Heart left ventricle (tissue), 16 donors: ENCODE data around the gene IMMP2L. TPM values are rescaled to one million over a fixed set of nuclear protein-coding genes. Genes with fewer than 3 reads are reported as not detected.
A peak's percentile ranks its signal among the peaks of the same experiment; 100 is the strongest.
"Not testable (repeated sequence)": the region's sequence is repeated elsewhere in the genome, so short reads cannot be mapped to it uniquely, and the experiment has no call there.

Experiments used
- ATAC-seq, 4 donors: fragments of 200-7000 bp; cut with Tn5 transposase; one replicate each; pipeline ENCODE4 v1.9.1; 2020 to 2022; ENCODE audit warnings: moderate library complexity in 4 of 4, mild to moderate bottlenecking in 3 of 4, moderate number of reproducible peaks in 1 of 4
- DNase-seq, 5 donors: peaks; one replicate each; pipeline ENCODE4 v3.0.0-alpha.2; 2020
- H3K27ac ChIP-seq, 12 donors: fragments of 200-600 bp; sonication (generic) in 4 of 12; one replicate each; pipeline versions ENCODE4 v1.5.0 to v1.8.0; 2016 to 2022; ENCODE audit warnings: mild to moderate bottlenecking in 2 of 12
- H3K27me3 ChIP-seq, 9 donors: fragments of 200-600 bp; sonication (generic) in 2 of 9; one replicate each; pipeline versions ENCODE4 v1.5.1 to v1.8.0; 2016 to 2022; ENCODE audit warnings: mild to moderate bottlenecking in 3 of 9
- H3K36me3 ChIP-seq, 9 donors: fragments of 200-600 bp; sonication (generic) in 2 of 9; one replicate each; pipeline versions ENCODE4 v1.5.0 to v1.8.0; 2018 to 2022; ENCODE audit warnings: mild to moderate bottlenecking in 2 of 9
- H3K4me1 ChIP-seq, 12 donors: fragments of 200-600 bp; sonication (generic) in 4 of 12; one replicate each; pipeline versions ENCODE4 v1.5.0 to v1.8.0; 2016 to 2022; ENCODE audit warnings: mild to moderate bottlenecking in 3 of 12
- H3K4me3 ChIP-seq, 12 donors: fragments of 200-600 bp; sonication (generic) in 4 of 12; one replicate each; pipeline versions ENCODE4 v1.5.0 to v1.8.0; 2017 to 2022; ENCODE audit warnings: mild to moderate bottlenecking in 9 of 12, moderate library complexity in 4 of 12
- H3K9me3 ChIP-seq, 12 donors: fragments of 200-600 bp; sonication (generic) in 4 of 12; one replicate each; pipeline versions ENCODE4 v1.5.0 to v1.8.0; 2016 to 2022; ENCODE audit warnings: mild to moderate bottlenecking in 1 of 12
- POLR2A ChIP-seq, 2 donors: fragments of 450-650 bp; IDR thresholded peaks; one replicate each; pipeline ENCODE4 v1.6.1; 2017; ENCODE audit warnings: antibody characterized with exemption in 2 of 2, mild to moderate bottlenecking in 2 of 2, moderate library complexity in 2 of 2
- WGBS, 4 donors: extraction: QIAGEN DNeasy Blood & Tissue Kit in 2 of 4; methylation state at CpG; one replicate each; pipeline versions ENCODE4 v1.1.5 to v1.1.7; 2013 to 2018; 5-methylcytosine and 5-hydroxymethylcytosine counted together
- intact Hi-C, 10 donors: fragments of 100-400 bp; cut with DNase I; formaldehyde crosslinking; loops; one replicate each; pipeline versions ENCODE4 v1.11.1 to v1.14.2; 2022
- polyA plus RNA-seq, 2 donors: library from polyadenylated mRNA; stranded (reverse); fragments of 200-250 nt; gene quantifications; one replicate each; pipeline ENCODE4 v1.2.3, GENCODE V29; 2013
- total RNA-seq, 9 donors: library from RNA; depleted of rRNA in 2 of 9; stranded (reverse); fragments of >200 nt in 2 of 9; fragmentation: NEBNext Ultra II Directional in 3 of 9; extraction: Animal tissue kit (Norgen Biotek cat#: 25700) in 3 of 9; gene quantifications; one replicate each; pipeline versions ENCODE4 v1.1.0 to v1.2.4, GENCODE V29; 2016 to 2023
- TF ChIP-seq, protein P1 (sequence below), 12 donors: fragments of 200-600 bp; sonication (generic) in 4 of 12; IDR thresholded peaks; one replicate each; pipeline versions ENCODE4 v1.5.0 to v1.8.0; 2018 to 2022; ENCODE audit warnings: antibody characterized with exemption in 12 of 12, mild to moderate bottlenecking in 5 of 12
- donor health status: ischemic (EF 13 %, LVEDD 7.1; RV severe dilation, severe dysfunction).
- donor health status: healthy with polysubstance abuse.
- donor health status: DM: no; HTN: yes; CAD: no.
- donor health status: DM: no; HTN: no; CAD: no.
- donor health status: ischemic (EF 25% LVEDD 6.9; RV normal size, moderate dysfunction).
- donor health status: ischemic (EF 25% LVEDD 5.7; RV mildly dilated, moderate dysfunction).
- donor health status: healthy.
- donor health status: DM: yes; HTN: yes; CAD: no.
- donor health status: ischemic (EF 35%, LVEDD 5.7; RV mildly dilated, moderate dysfunction).
- donor health status: nonischemic (EF 11% LVEDD 7.7; RV severe dilation, severe dysfunction).
- donor health status: DM: yes; HTN: yes; CAD: no.
- donor health status: PGD.
- donor health status: ischemic (EF 29% LVEDD 5.4; RV normal size, mild dysfunction).
- donor health status: nonischemic (EF 23%, LVEDD 6.1; RV moderate dilation, normal function).

IMMP2L gene
- total and polyA plus RNA-seq, 11 donors = 5.1 to 17.2 (median 15.9) TPM

DNA sequence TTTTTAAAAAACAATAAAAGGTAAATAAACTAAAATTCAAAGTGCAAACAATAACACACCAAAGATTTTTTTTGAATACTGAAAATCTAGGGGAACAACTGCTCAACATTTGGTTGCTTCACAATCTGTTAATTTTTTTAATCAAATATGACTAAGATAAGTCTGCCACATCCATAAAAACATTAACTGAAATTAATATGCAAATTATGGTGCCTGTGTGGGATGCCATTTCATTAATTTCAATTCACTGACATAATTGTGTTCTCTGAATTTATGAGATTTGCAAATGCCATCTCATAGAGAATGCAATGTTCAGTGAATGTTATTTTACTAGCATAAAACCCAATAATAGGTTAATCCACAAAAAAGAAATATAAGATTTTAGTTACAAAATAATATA is 237.5 kb downstream of the IMMP2L start:
- H3K9me3 ChIP-seq = peaks cover 0 to 2% (median 0%) of the 10 kb centered on the region in 12 donors
- H3K27ac ChIP-seq = no peak overlapping the region
- no peaks in the 10 kb centered on the region for H3K36me3 ChIP-seq
- ATAC-seq = no peak
- no peak overlapping the region for H3K4me3 ChIP-seq
- intact Hi-C loops = no loop called here
- no peak for DNase-seq
- no peaks in the 10 kb centered on the region for H3K27me3 ChIP-seq
- H3K4me1 ChIP-seq = no peaks in the 10 kb centered on the region
- TF ChIP-seq, protein P1, sequence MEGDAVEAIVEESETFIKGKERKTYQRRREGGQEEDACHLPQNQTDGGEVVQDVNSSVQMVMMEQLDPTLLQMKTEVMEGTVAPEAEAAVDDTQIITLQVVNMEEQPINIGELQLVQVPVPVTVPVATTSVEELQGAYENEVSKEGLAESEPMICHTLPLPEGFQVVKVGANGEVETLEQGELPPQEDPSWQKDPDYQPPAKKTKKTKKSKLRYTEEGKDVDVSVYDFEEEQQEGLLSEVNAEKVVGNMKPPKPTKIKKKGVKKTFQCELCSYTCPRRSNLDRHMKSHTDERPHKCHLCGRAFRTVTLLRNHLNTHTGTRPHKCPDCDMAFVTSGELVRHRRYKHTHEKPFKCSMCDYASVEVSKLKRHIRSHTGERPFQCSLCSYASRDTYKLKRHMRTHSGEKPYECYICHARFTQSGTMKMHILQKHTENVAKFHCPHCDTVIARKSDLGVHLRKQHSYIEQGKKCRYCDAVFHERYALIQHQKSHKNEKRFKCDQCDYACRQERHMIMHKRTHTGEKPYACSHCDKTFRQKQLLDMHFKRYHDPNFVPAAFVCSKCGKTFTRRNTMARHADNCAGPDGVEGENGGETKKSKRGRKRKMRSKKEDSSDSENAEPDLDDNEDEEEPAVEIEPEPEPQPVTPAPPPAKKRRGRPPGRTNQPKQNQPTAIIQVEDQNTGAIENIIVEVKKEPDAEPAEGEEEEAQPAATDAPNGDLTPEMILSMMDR (IDR thresholded peaks at IDR 0.05) = no peak
- no peak for TF ChIP-seq POLR2A (IDR thresholded peaks at IDR 0.05)

DNA sequence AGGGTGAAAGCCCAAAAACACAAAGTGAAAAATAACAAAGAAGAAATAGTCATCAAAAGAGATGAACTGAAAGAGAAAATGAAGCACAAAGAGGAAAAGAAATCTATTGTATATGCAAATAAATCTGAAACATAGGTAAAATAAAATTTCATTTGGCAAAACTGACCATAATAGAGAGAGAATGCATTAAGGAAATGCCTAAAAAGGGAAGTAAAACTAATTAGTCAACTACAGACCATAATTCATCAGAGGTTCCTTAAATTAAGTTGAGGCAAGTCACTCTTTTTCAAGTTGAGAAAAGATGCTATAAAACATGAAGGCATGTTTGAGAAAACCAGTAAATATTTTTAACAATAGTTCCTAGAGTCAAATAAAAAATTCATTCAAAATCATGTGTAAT is 238.1 kb downstream of the IMMP2L start:
- intact Hi-C loops = no loop called here
- no peak for ATAC-seq
- no peak overlapping the region for H3K4me3 ChIP-seq

DNA sequence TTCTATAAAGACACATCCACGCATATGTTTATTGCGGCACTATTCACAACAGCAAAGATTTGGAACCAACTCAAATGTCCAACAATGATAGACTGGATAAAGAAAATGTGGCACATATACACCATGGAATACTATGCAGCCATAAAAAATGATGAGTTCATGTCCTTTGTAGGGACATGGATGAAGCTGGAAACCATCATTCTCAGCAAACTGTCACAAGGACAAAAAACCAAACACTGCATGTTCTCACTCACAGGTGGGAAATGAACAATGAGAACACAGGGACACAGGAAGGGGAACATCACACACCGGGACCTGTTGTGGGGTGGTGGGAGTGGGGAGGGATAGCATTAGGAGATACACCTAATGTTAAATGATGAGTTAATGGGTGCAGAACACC is 238.6 kb downstream of the IMMP2L start:
- ATAC-seq, H3K4me3 ChIP-seq, H3K27me3 ChIP-seq, H3K4me1 ChIP-seq, H3K27ac ChIP-seq, DNase-seq, H3K9me3 ChIP-seq, H3K36me3 ChIP-seq, intact Hi-C loops: not testable (repeated sequence)
- 94 to 99% (median 95%) methylated on average over 3 of the region's 3 CpGs for WGBS, 4 donors

More for the DNA sequence above, 238.1 kb downstream of the IMMP2L start:
- no peak for DNase-seq
- H3K27me3 ChIP-seq = no peaks in the 10 kb centered on the region
- H3K9me3 ChIP-seq = no peaks in the 10 kb centered on the region
- no peak overlapping the region for H3K27ac ChIP-seq
- TF ChIP-seq, protein P1 (IDR thresholded peaks at IDR 0.05) = no peak
- TF ChIP-seq POLR2A (IDR thresholded peaks at IDR 0.05) = no peak
- no peaks in the 10 kb centered on the region for H3K4me1 ChIP-seq
- H3K36me3 ChIP-seq = no peaks in the 10 kb centered on the region

- no peak for ATAC-seq
- TF ChIP-seq, protein P1 (IDR thresholded peaks at IDR 0.05) = no peak
- no peak for TF ChIP-seq POLR2A (IDR thresholded peaks at IDR 0.05)
- Histone ChIP-seq H3K4me3 (no peak overlapping the region), H3K9me3 (no peaks in the 10 kb centered on the region), H3K27ac (no peak overlapping the region), H3K36me3 (no peaks in the 10 kb centered on the region), H3K27me3 (no peaks in the 10 kb centered on the region), H3K4me1 (no peaks in the 10 kb centered on the region)
- intact Hi-C loops = no loop called here
- DNase-seq = no peak
These were observed 242.2 kb downstream of the IMMP2L start for GRCh38 chr7:111320133-111320532.

GRCh38 chr7:111312966-111313365 is 249.3 kb downstream of the IMMP2L start:
- no peaks in the 10 kb centered on the region for H3K36me3 ChIP-seq
- TF ChIP-seq, protein P1 (IDR thresholded peaks at IDR 0.05) = peak in 4 of 12 donors; percentile 5 to 19 (median 8)
- TF ChIP-seq POLR2A (IDR thresholded peaks at IDR 0.05) = no peak
- no peaks in the 10 kb centered on the region for H3K4me1 ChIP-seq
- DNase-seq (no peak), ATAC-seq (no peak)
- H3K4me3 ChIP-seq = no peak overlapping the region
- H3K9me3 ChIP-seq = no peaks in the 10 kb centered on the region
- intact Hi-C loops = loop anchor here in 1 of 10 donors (10.0 kb wide), 1 partner anchor 172 kb away; no protein-coding TSS in a partner anchor
- no peak overlapping the region for H3K27ac ChIP-seq
- no peaks in the 10 kb centered on the region for H3K27me3 ChIP-seq
